ENCODE results near the gene SERPINB13.
"Not testable (repeated sequence)": the region's sequence is repeated elsewhere in the genome, so short reads cannot be mapped to it uniquely, and the experiment has no call there.

Gene SERPINB13

GRCh38 chr18:63626431-63626830, 39.3 kb downstream of the SERPINB13 start:
- DNase-seq (ENCODE audit: low read depth), result no peak
- in situ Hi-C loops (cut with HindIII; ENCODE audit: low sequenced_read_pairs), result no loop called here
- H3K4me3 ChIP-seq (ENCODE audit: low read depth, low read length), result no peak overlapping the region
- no peak for TF ChIP-seq CTCF (IDR thresholded peaks at IDR 0.05; ENCODE audit: low read depth, low read length, missing control alignments)

GRCh38 chr18:63627819-63628218, 40.7 kb downstream of the SERPINB13 start:
- DNase-seq (ENCODE audit: low read depth), result no peak
- in situ Hi-C loops (cut with HindIII; ENCODE audit: low sequenced_read_pairs), result no loop called here
- H3K4me3 ChIP-seq (ENCODE audit: low read depth, low read length), result no peak overlapping the region
- TF ChIP-seq CTCF (IDR thresholded peaks at IDR 0.05; ENCODE audit: low read depth, low read length, missing control alignments), result no peak

GRCh38 chr18:63637703-63638102, 50.6 kb downstream of the SERPINB13 start:
- in situ Hi-C loops (cut with HindIII; ENCODE audit: low sequenced_read_pairs), result no loop called here
- no peak for TF ChIP-seq CTCF (IDR thresholded peaks at IDR 0.05; ENCODE audit: low read depth, low read length, missing control alignments)
- no peak for DNase-seq (ENCODE audit: low read depth)
- no peak overlapping the region for H3K4me3 ChIP-seq (ENCODE audit: low read depth, low read length)

GRCh38 chr18:63641157-63641680, 54.1 kb downstream of the SERPINB13 start:
- H3K4me3 ChIP-seq (ENCODE audit: low read depth, low read length); in situ Hi-C loops (cut with HindIII; ENCODE audit: low sequenced_read_pairs); DNase-seq (ENCODE audit: low read depth): not testable (repeated sequence)

- DNase-seq (ENCODE audit: low read depth); in situ Hi-C loops (cut with HindIII; ENCODE audit: low sequenced_read_pairs); H3K4me3 ChIP-seq (ENCODE audit: low read depth, low read length): not testable (repeated sequence)
Measured at GRCh38 chr18:63642668-63643356, 55.7 kb downstream of the SERPINB13 start.

- H3K4me3 ChIP-seq (ENCODE audit: low read depth, low read length); DNase-seq (ENCODE audit: low read depth); in situ Hi-C loops (cut with HindIII; ENCODE audit: low sequenced_read_pairs): not testable (repeated sequence)
Measured at GRCh38 chr18:63644142-63644541, 57.0 kb downstream of the SERPINB13 start, which contains the start of gene SERPINB4. Gene SERPINB4, minus strand, starts transcription at chr18:63644256. Its CDS starts 679 bp downstream, at chr18:63643577.

GRCh38 chr18:63644694-63645093, 57.6 kb downstream of the SERPINB13 start:
- DNase-seq (ENCODE audit: low read depth); H3K4me3 ChIP-seq (ENCODE audit: low read depth, low read length); in situ Hi-C loops (cut with HindIII; ENCODE audit: low sequenced_read_pairs): not testable (repeated sequence)

- in situ Hi-C loops (cut with HindIII; ENCODE audit: low sequenced_read_pairs), result no loop called here
- H3K4me3 ChIP-seq (ENCODE audit: low read depth, low read length), result no peak overlapping the region
- no peak for DNase-seq (ENCODE audit: low read depth)
- TF ChIP-seq CTCF (IDR thresholded peaks at IDR 0.05; ENCODE audit: low read depth, low read length, missing control alignments), result no peak
Measured at GRCh38 chr18:63646936-63647335, 59.8 kb downstream of the SERPINB13 start.

- no peak for TF ChIP-seq CTCF (IDR thresholded peaks at IDR 0.05; ENCODE audit: low read depth, low read length, missing control alignments)
- no peak for DNase-seq (ENCODE audit: low read depth)
Measured at GRCh38 chr18:63648241-63648640, 61.1 kb downstream of the SERPINB13 start.

More at GRCh38 chr18:63648241-63648640, 61.1 kb downstream of the SERPINB13 start:
- in situ Hi-C loops (cut with HindIII; ENCODE audit: low sequenced_read_pairs), result no loop called here
- no peak overlapping the region for H3K4me3 ChIP-seq (ENCODE audit: low read depth, low read length)

Data from astrocyte of the cerebellum (primary cell).